Loucy (cell line): ENCODE measurements around the gene TAS2R4.

Source experiments
- H2AFZ ChIP-seq: fragments of 200-600 bp; sonication (generic); 2 replicates; pipeline ENCODE4 v1.6.0; 2016; ENCODE audit warnings: antibody characterized with exemption, mild to moderate bottlenecking, low read length, moderate library complexity
- H3F3A ChIP-seq: fragments of 200-600 bp; 2 replicates; pipeline ENCODE4 v1.6.0; 2016; ENCODE audit warnings: antibody characterized with exemption, low read depth, mild to moderate bottlenecking
- H3K27me3 ChIP-seq: fragments of 200-600 bp; sonication (generic); 2 replicates; pipeline ENCODE4 v1.6.1; 2014; ENCODE audit warnings: low read length, mild to moderate bottlenecking; ENCODE audit not compliant: insufficient read depth, poor library complexity, severe bottlenecking
- H3K36me3 ChIP-seq: fragments of 200-600 bp; sonication (generic); 2 replicates; pipeline ENCODE4 v1.6.1; 2016; ENCODE audit warnings: low read length; ENCODE audit not compliant: insufficient read depth
- H3K4me1 ChIP-seq: fragments of 200-600 bp; sonication (generic); 2 replicates; pipeline ENCODE4 v1.5.1; 2014; ENCODE audit warnings: low read length, mild to moderate bottlenecking; ENCODE audit not compliant: insufficient read depth, poor library complexity, severe bottlenecking
- H3K4me2 ChIP-seq: fragments of 200-600 bp; sonication (generic); 2 replicates; pipeline ENCODE4 v1.6.0; 2014; ENCODE audit warnings: antibody characterized with exemption, low read length, low read depth, mild to moderate bottlenecking; ENCODE audit not compliant: poor library complexity, severe bottlenecking
- H3K4me3 ChIP-seq: fragments of 200-600 bp; sonication (generic); 2 replicates; pipeline ENCODE4 v1.5.1; 2014; ENCODE audit warnings: low read length, mild to moderate bottlenecking, mixed read lengths; ENCODE audit not compliant: poor library complexity, severe bottlenecking
- H3K79me2 ChIP-seq: fragments of 200-600 bp; sonication (generic); 2 replicates; pipeline ENCODE4 v1.6.1; 2014; ENCODE audit warnings: low read length; ENCODE audit not compliant: insufficient read depth
- H3K9ac ChIP-seq: fragments of 200-600 bp; sonication (generic); 2 replicates; pipeline ENCODE4 v1.6.0; 2014; ENCODE audit warnings: mild to moderate bottlenecking, low read depth, low read length, moderate library complexity; ENCODE audit not compliant: poor library complexity, severe bottlenecking
- H3K9me2 ChIP-seq: fragments of 200-600 bp; sonication (generic); replicated peaks from 2 replicates; pipeline ENCODE4 v1.6.1; 2016; ENCODE audit warnings: low read depth, low read length, mixed read lengths
- H3K9me3 ChIP-seq: fragments of 200-600 bp; sonication (generic); 2 replicates; pipeline ENCODE4 v1.6.1; 2014; ENCODE audit warnings: mild to moderate bottlenecking, antibody characterized with exemption, low read length, low read depth; ENCODE audit not compliant: insufficient read depth
- H4K20me1 ChIP-seq: fragments of 200-600 bp; sonication (generic); 2 replicates; pipeline ENCODE4 v1.6.0; 2014; ENCODE audit warnings: antibody characterized with exemption, low read length, mild to moderate bottlenecking; ENCODE audit not compliant: insufficient read depth, poor library complexity, severe bottlenecking
- EZH2phosphoT487 ChIP-seq: fragments of 200-600 bp; IDR thresholded peaks from 2 replicates; pipeline ENCODE4 v1.6.1; 2018; ENCODE audit warnings: antibody characterized with exemption, mild to moderate bottlenecking, moderate library complexity, borderline replicate concordance
- TF ChIP-seq, protein P1 (sequence below): fragments of 200-600 bp; sonication (generic); conservative IDR thresholded peaks from 2 replicates; pipeline ENCODE4 v1.5.1; 2014; ENCODE audit warnings: mild to moderate bottlenecking, antibody characterized with exemption, low read length

The TAS2R4 gene

DNA sequence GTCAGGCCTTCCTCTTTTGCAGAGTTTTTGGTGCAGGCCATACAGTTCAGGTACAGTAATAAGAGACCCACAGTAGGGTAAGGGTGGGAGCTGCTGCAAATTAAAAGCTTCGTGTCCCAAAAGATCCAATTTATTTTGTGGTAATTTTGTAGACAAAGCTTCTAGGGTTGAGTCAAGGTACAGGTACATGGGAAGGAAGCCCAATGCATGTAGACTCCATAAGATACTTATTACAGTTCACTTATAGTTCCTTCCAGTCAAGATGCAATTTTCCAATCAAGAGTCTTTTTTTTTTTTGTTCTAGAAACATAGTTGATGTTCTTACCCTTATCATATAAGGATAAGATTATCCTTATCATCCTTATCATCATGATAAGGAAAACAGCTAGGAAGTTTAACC is at the start of gene TAS2R4:
Gene TAS2R4 (plus strand): TSS at position 301 of the 400 bp plus-strand sequence. CDS start 1,815 bp downstream, outside the sequence.
- TF ChIP-seq, protein P1, sequence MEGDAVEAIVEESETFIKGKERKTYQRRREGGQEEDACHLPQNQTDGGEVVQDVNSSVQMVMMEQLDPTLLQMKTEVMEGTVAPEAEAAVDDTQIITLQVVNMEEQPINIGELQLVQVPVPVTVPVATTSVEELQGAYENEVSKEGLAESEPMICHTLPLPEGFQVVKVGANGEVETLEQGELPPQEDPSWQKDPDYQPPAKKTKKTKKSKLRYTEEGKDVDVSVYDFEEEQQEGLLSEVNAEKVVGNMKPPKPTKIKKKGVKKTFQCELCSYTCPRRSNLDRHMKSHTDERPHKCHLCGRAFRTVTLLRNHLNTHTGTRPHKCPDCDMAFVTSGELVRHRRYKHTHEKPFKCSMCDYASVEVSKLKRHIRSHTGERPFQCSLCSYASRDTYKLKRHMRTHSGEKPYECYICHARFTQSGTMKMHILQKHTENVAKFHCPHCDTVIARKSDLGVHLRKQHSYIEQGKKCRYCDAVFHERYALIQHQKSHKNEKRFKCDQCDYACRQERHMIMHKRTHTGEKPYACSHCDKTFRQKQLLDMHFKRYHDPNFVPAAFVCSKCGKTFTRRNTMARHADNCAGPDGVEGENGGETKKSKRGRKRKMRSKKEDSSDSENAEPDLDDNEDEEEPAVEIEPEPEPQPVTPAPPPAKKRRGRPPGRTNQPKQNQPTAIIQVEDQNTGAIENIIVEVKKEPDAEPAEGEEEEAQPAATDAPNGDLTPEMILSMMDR, result no peak
- no peak for TF ChIP-seq EZH2phosphoT487
- no peak within 1 kb of the TSS for H3K9ac ChIP-seq
- no peak within 1 kb of the TSS for H3K4me2 ChIP-seq
- no peaks in the 10 kb centered on the region for H3K9me2 ChIP-seq
- H3K79me2 ChIP-seq, result no peaks in the 10 kb centered on the region
- no peak within 1 kb of the TSS for H3K4me3 ChIP-seq
- no peaks in the 10 kb centered on the region for H3K4me1 ChIP-seq
- H3K27me3 ChIP-seq, result no peaks in the 10 kb centered on the region
- H2AFZ ChIP-seq, result no peak within 1 kb of the TSS
- H3F3A ChIP-seq, result no peaks in the 10 kb centered on the region
- H4K20me1 ChIP-seq, result no peaks in the 10 kb centered on the region
- no peaks in the 10 kb centered on the region for H3K9me3 ChIP-seq
- H3K36me3 ChIP-seq, result peaks cover 35% of the 10 kb centered on the region; the same call in 1 of the 2 replicates

DNA sequence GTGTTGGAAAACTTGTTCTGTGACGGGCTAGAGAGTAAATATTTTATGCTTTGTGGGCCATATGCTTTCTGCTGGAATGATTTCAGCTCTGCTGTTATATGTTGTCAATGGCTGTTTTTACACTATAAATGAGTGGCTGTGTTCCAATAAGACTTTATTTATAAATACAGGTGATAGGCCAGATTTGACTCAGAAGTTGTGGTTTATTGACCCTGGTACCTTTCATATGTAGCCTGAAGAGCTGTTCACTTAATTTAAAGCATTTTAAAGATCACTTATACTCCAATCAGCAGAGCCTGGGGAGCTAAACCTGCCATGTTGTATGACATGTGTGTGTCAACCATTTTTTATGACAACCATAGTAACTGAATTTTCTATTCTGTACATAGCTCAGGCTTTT is 47.5 kb upstream of the TAS2R4 start:
- Histone ChIP-seq H3K79me2 (no peaks in the 10 kb centered on the region), H3K4me1 (no peaks in the 10 kb centered on the region), H3K4me2 (no peak overlapping the region), H3F3A (no peaks in the 10 kb centered on the region), H3K9me2 (no peaks in the 10 kb centered on the region), H3K4me3 (no peak overlapping the region), H3K27me3 (no peaks in the 10 kb centered on the region), H4K20me1 (no peaks in the 10 kb centered on the region), H2AFZ (no peak overlapping the region), H3K9ac (no peak overlapping the region), H3K36me3 (no peaks in the 10 kb centered on the region), H3K9me3 (no peaks in the 10 kb centered on the region)
- no peak for TF ChIP-seq EZH2phosphoT487
- TF ChIP-seq, protein P1, result no peak

DNA sequence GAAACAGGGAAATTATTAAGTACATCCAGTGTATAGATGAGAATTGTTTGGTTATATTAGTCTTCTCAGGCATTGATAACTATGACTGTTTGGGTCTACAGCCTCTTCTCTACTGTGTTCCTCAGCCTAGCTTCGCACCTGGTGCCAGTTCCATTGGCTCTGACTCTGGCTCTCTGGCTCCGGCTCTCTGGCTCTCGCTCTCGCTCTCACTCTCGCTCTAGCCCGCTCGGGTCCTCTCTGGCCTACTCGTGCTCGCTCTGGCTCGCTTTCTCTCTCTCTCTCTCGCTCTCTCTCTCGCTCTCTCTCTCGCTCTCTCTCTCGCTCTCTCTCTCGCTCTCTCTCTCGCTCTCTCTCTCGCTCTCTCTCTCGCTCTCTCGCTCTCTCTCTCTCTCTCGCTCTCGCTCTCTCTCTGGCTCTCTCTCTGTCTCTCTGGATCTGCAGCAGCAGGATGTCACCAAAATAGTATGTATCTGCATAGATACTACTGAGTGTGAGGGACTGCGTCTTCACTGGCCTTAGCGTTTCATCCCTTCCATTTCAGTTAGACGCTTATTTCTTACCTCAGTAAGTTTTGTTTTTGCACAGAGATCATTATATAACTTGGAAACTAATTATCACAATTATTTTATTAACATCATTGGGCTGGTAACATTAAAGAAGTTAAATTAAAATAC is 44.9 kb upstream of the TAS2R4 start:
- no peaks in the 10 kb centered on the region for H3K27me3 ChIP-seq

More for the DNA sequence above, 44.9 kb upstream of the TAS2R4 start:
- Histone ChIP-seq H3K4me2 (no peak overlapping the region), H3K79me2 (no peaks in the 10 kb centered on the region), H3F3A (no peaks in the 10 kb centered on the region), H3K9me3 (no peaks in the 10 kb centered on the region), H4K20me1 (no peaks in the 10 kb centered on the region), H3K9ac (no peak overlapping the region), H3K36me3 (no peaks in the 10 kb centered on the region), H3K4me3 (no peak overlapping the region), H3K4me1 (no peaks in the 10 kb centered on the region), H2AFZ (no peak overlapping the region), H3K9me2 (no peaks in the 10 kb centered on the region)
- TF ChIP-seq, protein P1, result no peak
- TF ChIP-seq EZH2phosphoT487, result no peak
